Breast epithelium (tissue), 4 donors: ENCODE data around the gene FAM241A. TPM values are rescaled to one million over a fixed set of nuclear protein-coding genes. Genes with fewer than 3 reads are reported as not detected.

Experiments used
- DNase-seq, 2 donors: peaks; one replicate each; pipeline ENCODE4 v3.0.0-alpha.2; 2019; ENCODE audit warnings: low spot score in 2 of 2
- H3K27ac ChIP-seq, 2 donors: fragments of 200-600 bp; sonication (generic) in 1 of 2; one replicate each; pipeline ENCODE4 v1.5.1; 2016 to 2019; ENCODE audit warnings: mild to moderate bottlenecking in 1 of 2
- H3K27me3 ChIP-seq, 2 donors: fragments of 200-600 bp; sonication (generic) in 1 of 2; one replicate each; pipeline versions ENCODE4 v1.5.1 to v1.6.0; 2017 to 2019; ENCODE audit warnings: control low read depth in 1 of 2, mild to moderate bottlenecking in 1 of 2
- H3K36me3 ChIP-seq: fragments of 200-600 bp; one replicate; pipeline ENCODE4 v1.5.1; 2019
- H3K4me1 ChIP-seq, 2 donors: fragments of 200-600 bp; sonication (generic); one replicate each; pipeline ENCODE4 v1.5.1; 2016 to 2019; ENCODE audit warnings: control low read depth in 1 of 2
- H3K4me3 ChIP-seq, 3 donors: fragments of 200-600 bp; sonication (generic); 1 replicate in 2 of 3; 2 replicates in 1 of 3; pipeline ENCODE4 v1.5.1; 2016 to 2019; ENCODE audit warnings: mild to moderate bottlenecking in 3 of 3, moderate library complexity in 2 of 3
- H3K9me3 ChIP-seq, 2 donors: fragments of 200-600 bp; sonication (generic) in 1 of 2; one replicate each; pipeline ENCODE4 v1.5.1; 2016 to 2019; ENCODE audit warnings: control low read depth in 1 of 2
- POLR2A ChIP-seq: fragments of 450-650 bp; IDR thresholded peaks from one replicate; pipeline ENCODE4 v1.6.1; 2016; ENCODE audit warnings: antibody characterized with exemption, mild to moderate bottlenecking, moderate library complexity
- POLR2AphosphoS5 ChIP-seq, 3 donors: sonication (generic); formaldehyde crosslinking; IDR thresholded peaks; one replicate each; pipeline ENCODE4 v1.6.1; 2017; ENCODE audit warnings: antibody characterized with exemption in 3 of 3
- intact Hi-C: fragments of 100-400 bp; cut with DNase I; formaldehyde crosslinking; loops from one replicate; pipeline ENCODE4 v1.15.1; 2023; ENCODE audit warnings: low total_unique reads
- total RNA-seq, 3 donors: library from RNA; depleted of rRNA; stranded (reverse); fragments of >200 nt; gene quantifications; one replicate each; pipeline ENCODE4 v1.1.0, GENCODE V29; 2016
- TF ChIP-seq, protein P1 (sequence below), 3 donors: fragments of 450-650 bp; IDR thresholded peaks; one replicate each; pipeline ENCODE4 v1.5.1; 2016 to 2017; ENCODE audit warnings: antibody characterized with exemption in 3 of 3, mild to moderate bottlenecking in 3 of 3, moderate library complexity in 3 of 3

The FAM241A gene
- 10 to 100 TPM in 1 of 3 donors, 1 to 10 TPM in 2; 4.3 to 11.5 (median 7.5) TPM for total RNA-seq

DNA sequence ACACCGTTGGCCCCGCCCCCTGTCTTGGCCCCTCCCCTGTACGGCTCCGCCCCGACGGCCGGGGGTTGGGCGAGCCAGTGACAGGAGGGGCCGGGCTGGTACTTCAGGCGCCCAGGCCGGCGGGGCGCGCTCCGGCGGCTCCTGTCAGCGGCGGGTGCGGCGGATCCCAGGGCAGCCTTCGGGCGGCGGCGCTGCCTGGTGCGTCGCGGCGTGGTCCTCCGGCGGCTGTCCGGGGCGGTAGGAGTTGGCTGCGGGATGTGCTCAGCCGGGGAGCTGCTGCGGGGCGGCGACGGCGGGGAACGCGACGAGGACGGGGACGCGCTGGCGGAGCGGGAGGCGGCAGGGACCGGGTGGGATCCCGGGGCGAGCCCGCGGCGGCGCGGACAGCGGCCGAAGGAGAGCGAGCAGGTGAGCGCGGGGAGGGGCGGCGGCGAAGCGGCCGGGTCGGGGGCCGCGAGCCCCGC is at the start of gene FAM241A:
FAM241A (plus strand) TSS at position 129 of the 464 bp plus-strand sequence; CDS start at position 256, 127 bp downstream.
- TF ChIP-seq POLR2AphosphoS5 (IDR thresholded peaks at IDR 0.05): peak in 2 of 3 donors; percentile 41 to 42
- TF ChIP-seq POLR2A: no peak
- TF ChIP-seq, protein P1, sequence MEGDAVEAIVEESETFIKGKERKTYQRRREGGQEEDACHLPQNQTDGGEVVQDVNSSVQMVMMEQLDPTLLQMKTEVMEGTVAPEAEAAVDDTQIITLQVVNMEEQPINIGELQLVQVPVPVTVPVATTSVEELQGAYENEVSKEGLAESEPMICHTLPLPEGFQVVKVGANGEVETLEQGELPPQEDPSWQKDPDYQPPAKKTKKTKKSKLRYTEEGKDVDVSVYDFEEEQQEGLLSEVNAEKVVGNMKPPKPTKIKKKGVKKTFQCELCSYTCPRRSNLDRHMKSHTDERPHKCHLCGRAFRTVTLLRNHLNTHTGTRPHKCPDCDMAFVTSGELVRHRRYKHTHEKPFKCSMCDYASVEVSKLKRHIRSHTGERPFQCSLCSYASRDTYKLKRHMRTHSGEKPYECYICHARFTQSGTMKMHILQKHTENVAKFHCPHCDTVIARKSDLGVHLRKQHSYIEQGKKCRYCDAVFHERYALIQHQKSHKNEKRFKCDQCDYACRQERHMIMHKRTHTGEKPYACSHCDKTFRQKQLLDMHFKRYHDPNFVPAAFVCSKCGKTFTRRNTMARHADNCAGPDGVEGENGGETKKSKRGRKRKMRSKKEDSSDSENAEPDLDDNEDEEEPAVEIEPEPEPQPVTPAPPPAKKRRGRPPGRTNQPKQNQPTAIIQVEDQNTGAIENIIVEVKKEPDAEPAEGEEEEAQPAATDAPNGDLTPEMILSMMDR (IDR thresholded peaks at IDR 0.05): no peak
- no peaks in the 10 kb centered on the region for H3K27me3 ChIP-seq
- H3K4me3 ChIP-seq: peak within 1 kb of the TSS; percentile 77 to 93 (median 85)
- H3K36me3 ChIP-seq: no peaks in the 10 kb centered on the region
- DNase-seq: peak; percentile 83 to 84
- H3K27ac ChIP-seq: peak within 1 kb of the TSS; percentile 88 to 90
- intact Hi-C loops: loop anchor here (5.0 kb wide), 1 partner anchor 1627 kb away; no protein-coding TSS in a partner anchor
- H3K4me1 ChIP-seq: peaks cover 0 to 6% of the 10 kb centered on the region in 2 donors
- no peaks in the 10 kb centered on the region for H3K9me3 ChIP-seq

DNA sequence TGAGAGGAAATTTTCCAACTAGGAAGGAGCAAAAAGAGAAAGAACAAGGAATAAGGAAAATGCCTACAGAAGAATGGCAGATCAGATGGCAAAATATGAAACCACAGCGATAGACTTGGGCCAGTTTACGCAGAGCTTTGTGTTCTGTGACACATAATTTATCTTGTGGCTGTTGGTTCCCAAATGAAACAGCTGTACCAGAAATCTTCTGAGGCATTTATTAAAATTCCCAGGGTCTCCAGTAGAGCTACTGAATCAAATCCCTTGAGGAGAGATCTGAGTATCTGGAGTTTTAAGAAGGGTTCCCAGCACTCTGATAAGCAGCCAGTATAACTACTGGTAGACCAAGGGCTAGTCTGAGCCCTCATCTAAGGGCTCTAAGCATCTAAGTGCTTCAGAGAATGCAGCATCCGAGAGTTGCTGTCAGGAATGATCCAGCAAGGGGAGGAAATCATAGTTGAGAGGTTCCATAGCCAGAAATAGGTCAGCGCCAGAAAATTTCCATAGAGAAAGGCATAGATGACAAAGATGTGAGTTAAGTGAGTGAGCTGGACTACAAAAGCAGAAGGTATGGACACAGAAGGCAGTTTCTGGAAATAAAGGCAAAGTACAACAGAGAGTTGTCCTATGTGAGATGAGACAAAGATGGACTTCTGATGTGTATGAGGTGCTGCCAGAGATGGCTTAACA is 46.3 kb upstream of the FAM241A start:
- Histone ChIP-seq H3K27ac (no peak overlapping the region), H3K4me3 (no peak overlapping the region), H3K4me1 (no peaks in the 10 kb centered on the region), H3K36me3 (no peaks in the 10 kb centered on the region), H3K9me3 (no peaks in the 10 kb centered on the region), H3K27me3 (no peaks in the 10 kb centered on the region)
- intact Hi-C loops: no loop called here
- TF ChIP-seq POLR2A: no peak
- no peak for TF ChIP-seq POLR2AphosphoS5 (IDR thresholded peaks at IDR 0.05)
- TF ChIP-seq, protein P1 (IDR thresholded peaks at IDR 0.05): no peak
- no peak for DNase-seq

DNA sequence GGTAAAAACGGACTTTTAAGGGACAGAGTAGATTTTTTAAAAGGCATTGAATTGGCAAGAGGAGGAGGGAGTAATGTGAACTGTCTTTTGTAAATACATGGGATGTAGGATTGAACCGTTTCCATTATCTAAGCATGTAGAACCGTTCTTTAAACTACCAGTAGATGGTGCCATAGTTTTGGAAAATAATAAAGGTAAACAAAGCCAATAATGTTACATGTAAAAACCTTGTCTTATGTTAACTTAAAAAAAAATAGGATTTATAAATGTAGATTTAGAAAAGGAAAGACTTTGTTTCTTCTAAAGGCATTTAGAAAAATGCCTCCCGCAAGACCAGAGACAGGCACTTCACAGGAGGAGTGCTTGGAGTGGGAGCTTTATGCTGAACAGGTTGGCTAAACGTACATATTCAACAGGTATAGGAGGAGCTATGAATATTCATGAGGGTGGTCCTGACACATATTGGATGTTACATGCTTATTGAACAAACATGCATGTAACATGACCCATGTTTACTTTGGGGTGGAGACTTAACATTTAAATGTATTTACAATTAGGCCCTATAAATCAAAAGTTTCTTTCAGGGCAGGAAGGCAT is 45.5 kb upstream of the FAM241A start:
- Histone ChIP-seq H3K27me3 (no peaks in the 10 kb centered on the region), H3K4me1 (no peaks in the 10 kb centered on the region), H3K36me3 (no peaks in the 10 kb centered on the region), H3K4me3 (no peak overlapping the region), H3K9me3 (no peaks in the 10 kb centered on the region), H3K27ac (no peak overlapping the region)
- no peak for DNase-seq
- no peak for TF ChIP-seq POLR2AphosphoS5 (IDR thresholded peaks at IDR 0.05)
- TF ChIP-seq, protein P1 (IDR thresholded peaks at IDR 0.05): peak; percentile 21 to 77 (median 65)
- intact Hi-C loops: no loop called here

DNA sequence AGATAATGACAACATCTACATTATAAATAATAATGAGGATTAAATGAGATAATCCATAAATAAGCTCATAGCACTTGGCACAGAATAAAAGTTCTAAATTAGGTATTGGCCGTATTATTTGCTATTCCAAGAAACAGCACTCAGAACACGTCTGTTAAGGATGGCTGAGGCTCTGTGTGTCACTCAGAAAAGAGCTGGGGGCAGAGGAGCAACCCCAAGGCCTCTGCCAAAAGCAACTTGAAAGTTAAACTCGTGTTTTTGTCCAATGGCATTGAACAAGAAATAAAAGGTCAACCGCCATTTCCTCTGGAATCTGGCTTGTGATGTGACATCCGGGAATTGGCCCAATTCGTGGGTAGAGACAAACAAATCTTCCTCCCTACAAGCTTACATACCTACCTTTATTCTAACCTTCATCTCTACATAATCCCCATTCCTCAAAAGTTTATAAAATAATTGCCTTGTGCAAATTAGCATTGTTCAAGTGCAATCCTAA is 42.3 kb upstream of the FAM241A start:
- Histone ChIP-seq H3K27ac (peak overlapping the region in 1 of 2 donors; percentile 29), H3K27me3 (no peaks in the 10 kb centered on the region), H3K4me3 (no peak overlapping the region), H3K9me3 (no peaks in the 10 kb centered on the region), H3K4me1 (no peaks in the 10 kb centered on the region), H3K36me3 (no peaks in the 10 kb centered on the region)
- TF ChIP-seq, protein P1 (IDR thresholded peaks at IDR 0.05): no peak
- TF ChIP-seq POLR2A: no peak
- no peak for TF ChIP-seq POLR2AphosphoS5 (IDR thresholded peaks at IDR 0.05)
- intact Hi-C loops: no loop called here
- DNase-seq: no peak
